WTC11 (cell line): ENCODE data around the gene HMHB1. TPM values are rescaled to one million over a fixed set of nuclear protein-coding genes. Genes with fewer than 3 reads are reported as not detected.

Experiments
- ATAC-seq: fragments of 200-7000 bp; cut with Tn5 transposase; 2 replicates; pipeline ENCODE4 v1.10.0; 2021; ENCODE audit warnings: mild to moderate bottlenecking, moderate library complexity
- CTCF ChIA-PET: fragments of 300-600 bp; sonication (Branson Sonifier 250); formaldehyde crosslinking; loops from one replicate; lab custom pipeline; 2021; ENCODE audit warnings: antibody characterized with exemption; lab: Charles Lee
- POLR2A ChIA-PET: fragments of 350-600 bp; sonication (Branson Sonifier 250); formaldehyde crosslinking; loops from one replicate; lab custom pipeline; 2021; ENCODE audit warnings: antibody characterized with exemption; lab: Charles Lee
- DNase-seq: peaks from one replicate; pipeline ENCODE4 v3.0.0; 2021; ENCODE audit warnings: low spot score
- H3K27ac Mint-ChIP-seq: 2 replicates; pipeline ENCODE4 v1.8.0; 2021; ENCODE audit warnings: mixed read lengths
- H3K27me3 Mint-ChIP-seq: 2 replicates; pipeline ENCODE4 v1.8.0; 2021; ENCODE audit warnings: low read depth, mild to moderate bottlenecking, moderate library complexity, mixed read lengths
- H3K36me3 Mint-ChIP-seq: 2 replicates; pipeline ENCODE4 v1.8.0; 2021; ENCODE audit warnings: mixed read lengths
- H3K4me1 Mint-ChIP-seq: 2 replicates; pipeline ENCODE4 v1.8.0; 2022; ENCODE audit warnings: mixed read lengths
- H3K4me3 Mint-ChIP-seq: 2 replicates; pipeline ENCODE4 v1.8.0; 2021; ENCODE audit warnings: mild to moderate bottlenecking, moderate library complexity, mixed read lengths
- H3K9me3 Mint-ChIP-seq: 2 replicates; pipeline ENCODE4 v1.8.0; 2021; ENCODE audit warnings: mixed read lengths
- AR ChIP-seq: fragments of 250-450 bp; sonication (Bioruptor Pico); IDR thresholded peaks from 2 replicates; pipeline ENCODE4 v1.9.0; 2021; ENCODE audit warnings: mild to moderate bottlenecking
- ATF2 ChIP-seq: sonication (generic); formaldehyde crosslinking; IDR thresholded peaks from 2 replicates; pipeline ENCODE4 v1.8.1; 2022; ENCODE audit warnings: low read depth, missing genetic modification reagents, borderline replicate concordance
- ATF3 ChIP-seq: sonication (generic); formaldehyde crosslinking; conservative IDR thresholded peaks from 2 replicates; pipeline ENCODE4 v1.8.1; 2022; ENCODE audit warnings: mild to moderate bottlenecking, missing genetic modification reagents
- CDX4 ChIP-seq: fragments of 250-450 bp; sonication (Bioruptor Pico); IDR thresholded peaks from 2 replicates; pipeline ENCODE4 v1.9.0; 2021; ENCODE audit warnings: moderate library complexity, mild to moderate bottlenecking, inconsistent platforms, borderline replicate concordance
- CREM ChIP-seq: sonication (generic); formaldehyde crosslinking; IDR thresholded peaks from 2 replicates; pipeline ENCODE4 v1.8.1; 2022; ENCODE audit warnings: mild to moderate bottlenecking, missing genetic modification reagents, moderate library complexity
- CTCF ChIP-seq: fragments of 200-600 bp; IDR thresholded peaks from 2 replicates; pipeline ENCODE4 v1.8.0; 2022; ENCODE audit warnings: antibody characterized with exemption
- E2F4 ChIP-seq: sonication (generic); formaldehyde crosslinking; IDR thresholded peaks from 2 replicates; pipeline ENCODE4 v1.8.1; 2022; ENCODE audit warnings: low read depth, mild to moderate bottlenecking, moderate library complexity, missing genetic modification reagents, borderline replicate concordance
- ELF4 ChIP-seq: sonication (generic); formaldehyde crosslinking; IDR thresholded peaks from 2 replicates; pipeline ENCODE4 v1.8.1; 2022; ENCODE audit warnings: low read depth, mild to moderate bottlenecking, moderate library complexity, missing genetic modification reagents
- EMX1 ChIP-seq: fragments of 250-450 bp; sonication (Bioruptor Pico); IDR thresholded peaks from 2 replicates; pipeline ENCODE4 v1.8.0; 2021; ENCODE audit warnings: mild to moderate bottlenecking
- ESRRA ChIP-seq: sonication (generic); formaldehyde crosslinking; IDR thresholded peaks from 2 replicates; pipeline ENCODE4 v1.8.1; 2022; ENCODE audit warnings: mild to moderate bottlenecking, missing genetic modification reagents, borderline replicate concordance
- HMGA2 ChIP-seq: fragments of 250-450 bp; sonication (Bioruptor Pico); IDR thresholded peaks from 2 replicates; pipeline ENCODE4 v1.4.0; 2021; ENCODE audit warnings: mild to moderate bottlenecking, moderate library complexity
- IRF2 ChIP-seq: sonication (generic); formaldehyde crosslinking; IDR thresholded peaks from 2 replicates; pipeline ENCODE4 v1.8.0; 2022; ENCODE audit warnings: low read depth, missing genetic modification reagents, borderline replicate concordance
- MLX ChIP-seq: sonication (generic); formaldehyde crosslinking; IDR thresholded peaks from 2 replicates; pipeline ENCODE4 v1.8.1; 2023; ENCODE audit warnings: mild to moderate bottlenecking, missing genetic modification reagents, moderate library complexity
- NR2C2 ChIP-seq: sonication (generic); formaldehyde crosslinking; IDR thresholded peaks from 2 replicates; pipeline ENCODE4 v1.8.0; 2022; ENCODE audit warnings: mild to moderate bottlenecking, missing genetic modification reagents
- SOX15 ChIP-seq: fragments of 250-450 bp; sonication (Bioruptor Pico); IDR thresholded peaks from 2 replicates; pipeline ENCODE4 v1.9.0; 2021; ENCODE audit warnings: mild to moderate bottlenecking
- ZNF121 ChIP-seq: sonication (generic); formaldehyde crosslinking; IDR thresholded peaks from 2 replicates; pipeline ENCODE4 v1.8.0; 2023; ENCODE audit warnings: missing genetic modification reagents
- ZNF425 ChIP-seq: fragments of 250-450 bp; sonication (Bioruptor Pico); conservative IDR thresholded peaks from 2 replicates; pipeline ENCODE4 v1.9.0; 2021; ENCODE audit warnings: mild to moderate bottlenecking
- ZNF512 ChIP-seq: sonication (generic); formaldehyde crosslinking; IDR thresholded peaks from 2 replicates; pipeline ENCODE4 v1.8.1; 2022; ENCODE audit warnings: missing genetic modification reagents, borderline replicate concordance
- ZNF671 ChIP-seq: fragments of 250-450 bp; sonication (Bioruptor Pico); IDR thresholded peaks from 2 replicates; pipeline ENCODE4 v1.8.0; 2021; ENCODE audit warnings: mild to moderate bottlenecking
- total RNA-seq: library from RNA; stranded (reverse); gene quantifications from 3 replicates; pipeline ENCODE4 v1.2.3, GENCODE V29; 2021

Gene HMHB1
- total RNA-seq, 1 experiment from 2014 or later = not detected

GRCh38 chr5:143841446-143841845, 29.5 kb downstream of the HMHB1 start (continued):
- TF ChIP-seq ZNF425 = no peak
- no peak for TF ChIP-seq E2F4
- TF ChIP-seq ELF4 = no peak
- TF ChIP-seq, all 79 proteins: peak for 0

GRCh38 chr5:143842920-143843319, 31.0 kb downstream of the HMHB1 start:
- Mint-ChIP-seq H3K4me1 (no peaks in the 10 kb centered on the region), H3K27me3 (no peaks in the 10 kb centered on the region), H3K4me3 (no peak overlapping the region), H3K27ac (no peak overlapping the region), H3K36me3 (no peaks in the 10 kb centered on the region), H3K9me3 (peaks cover 7% of the 10 kb centered on the region)
- POLR2A ChIA-PET = no interaction called here
- TF ChIP-seq HMGA2 (CRISPR knock-in tag) (no peak), CREM (CRISPR knock-in tag) (no peak), CDX4 (no peak), SOX15 (no peak), NR2C2 (no peak), AR (CRISPR knock-in tag) (no peak), IRF2 (no peak)
- CTCF ChIA-PET = no interaction called here
- no peak for ATAC-seq
- no peak for DNase-seq

- no peaks in the 10 kb centered on the region for H3K36me3 Mint-ChIP-seq
- DNase-seq (no peak), ATAC-seq (no peak)
- H3K4me1 Mint-ChIP-seq = no peaks in the 10 kb centered on the region
- H3K9me3 Mint-ChIP-seq = peaks cover 5% of the 10 kb centered on the region
- no peak overlapping the region for H3K27ac Mint-ChIP-seq
- no peaks in the 10 kb centered on the region for H3K27me3 Mint-ChIP-seq
- POLR2A ChIA-PET = no interaction called here
- H3K4me3 Mint-ChIP-seq = no peak overlapping the region
- CTCF ChIA-PET = no interaction called here
- no peak for TF ChIP-seq CTCF
- no peak for TF ChIP-seq EMX1
- no peak for TF ChIP-seq ATF2
- no peak for TF ChIP-seq ZNF512 (CRISPR knock-in tag)
- no peak for TF ChIP-seq ESRRA
- no peak for TF ChIP-seq ZNF121 (CRISPR knock-in tag)
- no peak for TF ChIP-seq ZNF671 (CRISPR knock-in tag)
- no peak for TF ChIP-seq MLX (CRISPR knock-in tag)
- no peak for TF ChIP-seq ATF3 (CRISPR knock-in tag)
These were observed 31.5 kb downstream of the HMHB1 start for GRCh38 chr5:143843461-143843860.
